ENCODE results near the gene OPALIN.

DNA sequence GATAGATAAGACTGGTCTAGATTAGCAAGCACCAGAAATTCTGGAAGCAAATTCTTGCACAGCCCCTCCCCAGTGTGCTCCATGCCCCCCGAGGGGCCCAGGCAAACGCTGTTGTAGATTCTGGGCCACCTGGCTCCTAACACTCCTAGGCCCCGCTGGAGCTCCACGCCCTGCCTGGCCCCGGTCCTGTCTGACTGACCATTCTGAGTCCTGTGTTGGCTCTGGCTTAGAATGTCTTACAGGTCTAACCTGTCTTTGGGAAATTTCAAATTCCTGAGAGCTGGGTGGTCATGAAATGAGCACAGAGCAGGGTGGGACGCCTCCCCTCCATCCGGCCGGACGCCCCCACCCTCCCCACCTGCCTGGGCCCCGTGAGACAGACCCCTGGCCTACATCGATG is 12.6 kb upstream of the OPALIN start:
- TF ChIP-seq EZH2 (IDR thresholded peaks at IDR 0.05): no peak
- TF ChIP-seq POLR2AphosphoS5 (IDR thresholded peaks at IDR 0.05; ENCODE audit: borderline replicate concordance, low read depth, low read length): no peak

All from SK-N-MC (cell line).